Embryonic facial prominence (tissue), 1 donor: Measurements from ENCODE around the gene GRID2IP.
"Not testable (repeated sequence)": the region's sequence is repeated elsewhere in the genome, so short reads cannot be mapped to it uniquely, and the experiment has no call there.

Experiments used
- DNase-seq: peaks from one replicate; pipeline ENCODE4 v3.0.0-alpha.2; 2016; ENCODE audit errors: extremely low spot score

Gene GRID2IP

DNA sequence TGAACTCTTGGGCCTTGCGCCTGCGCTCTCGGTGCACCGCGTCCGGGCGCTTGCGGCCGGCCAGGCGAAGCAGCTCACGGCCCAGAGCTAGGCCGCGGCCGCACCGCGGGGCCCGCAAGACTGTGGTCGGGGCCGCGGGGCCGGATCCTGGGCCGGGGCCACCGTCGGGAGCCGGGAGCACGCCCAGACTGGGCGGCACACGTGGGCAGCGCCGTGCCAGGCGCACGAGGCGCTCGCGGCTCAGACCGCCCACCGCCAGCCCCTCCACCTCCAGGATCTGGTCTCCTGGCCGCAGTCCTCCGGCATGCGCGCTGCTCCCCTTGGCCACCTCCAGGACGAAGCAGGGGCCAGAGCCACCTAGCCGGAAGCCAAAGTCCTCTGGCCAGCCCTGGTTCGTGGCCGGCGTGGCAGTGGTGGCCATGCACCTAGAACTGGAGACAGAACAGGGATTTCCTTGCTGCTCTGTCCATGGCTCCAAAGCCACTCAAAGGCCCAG, at the start of gene GRID2IP:
Gene GRID2IP, minus strand, starts transcription at position 446 of the 496 bp plus-strand sequence. Its CDS starts 25 bp downstream, at position 421.
- DNase-seq: no peak

- DNase-seq: no peak
Measured at GRCh38 chr7:6600093-6600492, 48.8 kb upstream of the GRID2IP start.

DNA sequence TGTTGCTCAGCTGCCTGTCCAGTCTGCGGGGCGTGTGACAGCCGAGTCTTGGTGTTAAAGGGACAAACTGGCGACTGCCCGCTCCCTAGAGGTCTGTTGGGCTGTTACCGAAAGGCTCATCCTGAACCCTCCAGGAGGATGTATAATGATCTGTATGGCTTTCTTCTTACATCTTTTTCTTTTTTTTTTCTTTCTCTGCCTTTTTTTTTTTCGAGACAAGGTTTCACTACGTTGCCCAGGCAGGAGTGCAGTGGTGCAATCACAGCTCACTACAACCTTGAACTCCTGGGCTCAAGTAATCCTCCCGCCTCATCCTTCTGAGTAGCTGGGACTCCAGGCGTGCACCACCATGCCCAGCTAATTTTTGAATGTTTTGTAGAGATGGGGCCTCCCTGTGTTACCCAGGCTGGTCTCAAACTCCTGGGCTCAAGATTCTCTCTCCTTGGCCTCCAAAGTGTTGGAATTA, 39.4 kb upstream of the GRID2IP start:
- no peak for DNase-seq

DNA sequence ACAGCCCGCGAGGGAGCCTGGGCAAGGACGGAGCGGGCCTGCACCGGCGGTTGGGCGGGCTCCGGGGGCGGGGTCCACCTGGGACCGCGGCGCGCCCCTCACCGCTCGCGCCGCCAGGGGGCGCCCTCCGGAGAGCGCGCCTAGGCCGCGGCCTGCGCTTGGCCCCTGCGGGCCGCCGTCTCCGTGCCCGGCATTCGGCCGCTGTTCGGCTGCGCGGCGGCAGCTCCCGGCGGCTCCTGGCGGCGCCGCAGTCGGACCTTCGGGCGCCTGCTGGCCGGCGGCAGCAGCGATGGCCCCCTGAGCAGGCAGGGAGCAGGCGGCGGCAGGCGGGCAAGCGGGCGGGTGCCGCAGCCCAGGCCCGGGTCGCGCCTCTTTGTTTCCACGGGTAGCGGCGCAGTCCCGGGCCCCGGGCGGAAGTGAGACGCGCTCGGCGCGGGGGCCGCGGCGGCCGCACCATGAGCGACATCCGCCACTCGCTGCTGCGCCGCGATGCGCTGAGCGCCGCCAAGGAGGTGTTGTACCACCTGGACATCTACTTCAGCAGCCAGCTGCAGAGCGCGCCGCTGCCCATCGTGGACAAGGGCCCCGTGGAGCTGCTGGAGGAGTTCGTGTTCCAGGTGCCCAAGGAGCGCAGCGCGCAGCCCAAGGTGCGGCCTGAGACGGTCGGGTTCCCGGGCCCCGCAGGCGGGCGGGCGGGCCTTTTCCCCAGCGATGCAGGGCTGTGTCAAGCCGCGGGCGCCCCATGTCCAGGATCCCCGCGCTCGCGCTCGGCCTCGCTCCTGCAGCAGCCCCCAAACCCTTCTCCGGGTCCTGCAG, 38.8 kb upstream of the GRID2IP start, which contains the start of gene INTS15:
Gene INTS15, plus strand, starts transcription at position 193 of the 816 bp plus-strand sequence. Its CDS starts 263 bp downstream, at position 456.
- peak; percentile 47 for DNase-seq

GRCh38 chr7:6589151-6589828, 38.0 kb upstream of the GRID2IP start:
- no peak for DNase-seq

GRCh38 chr7:6588566-6588965, 37.3 kb upstream of the GRID2IP start:
- DNase-seq: no peak

GRCh38 chr7:6585746-6586432, 34.6 kb upstream of the GRID2IP start:
- DNase-seq: not testable (repeated sequence)

- no peak for DNase-seq
Measured at GRCh38 chr7:6579446-6579845, 28.2 kb upstream of the GRID2IP start.

DNA sequence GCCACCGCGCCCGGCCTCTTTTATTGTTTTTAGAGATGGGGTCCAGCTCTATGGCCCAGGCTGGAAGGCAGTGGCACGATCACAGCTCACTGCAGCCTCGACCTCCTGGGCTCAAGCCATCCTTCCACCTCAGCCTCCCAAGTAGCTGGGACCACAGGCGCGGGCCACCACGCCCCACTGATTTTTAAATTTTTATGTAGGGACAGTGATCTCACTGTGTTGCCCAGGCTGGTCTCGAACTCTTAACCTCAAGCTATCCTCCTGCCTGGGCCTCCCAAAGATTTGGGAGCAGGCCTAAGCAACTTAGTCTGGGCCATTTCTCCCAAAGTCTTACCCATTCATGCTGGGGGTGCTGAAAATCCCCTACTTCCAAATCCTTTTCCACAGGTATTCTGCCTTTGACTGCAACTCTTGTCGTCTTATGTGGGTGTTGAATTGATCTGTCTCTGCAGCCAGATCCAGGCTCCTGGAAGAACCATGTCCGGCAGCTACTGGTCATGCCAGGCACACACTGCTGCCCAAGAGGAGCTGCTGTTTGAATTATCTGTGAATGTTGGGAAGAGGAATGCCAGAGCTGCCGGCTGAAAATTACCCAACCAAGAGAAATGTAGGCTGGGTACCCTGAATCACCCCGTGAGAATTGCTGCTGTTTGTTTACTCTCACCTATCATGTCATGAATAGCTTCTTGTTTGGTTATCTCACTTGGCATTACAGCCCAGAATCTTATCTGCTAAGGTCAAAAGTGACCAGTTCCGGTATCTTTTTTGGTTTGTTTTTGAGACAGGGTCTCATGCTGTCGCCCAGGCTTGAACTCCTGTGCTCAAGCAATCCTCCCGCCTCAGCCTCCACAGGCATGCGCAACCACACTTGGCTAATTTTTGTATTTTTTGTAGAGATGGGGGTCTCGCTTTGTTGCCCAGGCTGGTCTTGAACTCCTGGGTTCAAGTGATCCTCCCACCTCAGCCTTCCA, 27.1 kb upstream of the GRID2IP start:
- no peak for DNase-seq

- peak; percentile 59 for DNase-seq
Measured at GRCh38 chr7:6577369-6578113, 26.3 kb upstream of the GRID2IP start, which contains the start of gene ZDHHC4. TSS of gene ZDHHC4 (plus strand) at chr7:6577454. CDS start at chr7:6580562, 3,108 bp downstream.

DNA sequence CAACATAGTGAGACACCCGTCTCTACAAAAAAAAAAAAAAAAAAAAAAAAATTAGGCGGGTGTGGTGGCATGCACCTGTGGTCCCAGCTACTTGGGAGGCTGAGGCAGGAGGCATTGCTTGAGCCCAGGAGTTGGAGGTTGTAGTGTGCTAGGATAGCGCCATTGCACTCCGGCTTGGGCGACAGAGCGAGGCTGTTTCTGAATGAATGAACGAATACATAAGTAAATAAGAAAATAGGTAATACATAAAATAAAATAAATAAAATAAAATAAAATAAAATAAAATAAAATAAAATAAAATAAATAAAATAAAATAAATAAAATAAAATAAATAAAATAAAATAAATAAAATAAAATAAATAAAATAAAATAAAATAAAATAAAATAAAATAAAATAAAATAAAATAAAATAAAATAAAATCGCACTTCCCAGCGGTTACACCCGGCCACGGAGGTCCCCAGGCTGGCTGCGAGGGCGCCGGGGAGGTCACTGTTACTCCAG, 25.7 kb upstream of the GRID2IP start:
- not testable (repeated sequence) for DNase-seq

DNA sequence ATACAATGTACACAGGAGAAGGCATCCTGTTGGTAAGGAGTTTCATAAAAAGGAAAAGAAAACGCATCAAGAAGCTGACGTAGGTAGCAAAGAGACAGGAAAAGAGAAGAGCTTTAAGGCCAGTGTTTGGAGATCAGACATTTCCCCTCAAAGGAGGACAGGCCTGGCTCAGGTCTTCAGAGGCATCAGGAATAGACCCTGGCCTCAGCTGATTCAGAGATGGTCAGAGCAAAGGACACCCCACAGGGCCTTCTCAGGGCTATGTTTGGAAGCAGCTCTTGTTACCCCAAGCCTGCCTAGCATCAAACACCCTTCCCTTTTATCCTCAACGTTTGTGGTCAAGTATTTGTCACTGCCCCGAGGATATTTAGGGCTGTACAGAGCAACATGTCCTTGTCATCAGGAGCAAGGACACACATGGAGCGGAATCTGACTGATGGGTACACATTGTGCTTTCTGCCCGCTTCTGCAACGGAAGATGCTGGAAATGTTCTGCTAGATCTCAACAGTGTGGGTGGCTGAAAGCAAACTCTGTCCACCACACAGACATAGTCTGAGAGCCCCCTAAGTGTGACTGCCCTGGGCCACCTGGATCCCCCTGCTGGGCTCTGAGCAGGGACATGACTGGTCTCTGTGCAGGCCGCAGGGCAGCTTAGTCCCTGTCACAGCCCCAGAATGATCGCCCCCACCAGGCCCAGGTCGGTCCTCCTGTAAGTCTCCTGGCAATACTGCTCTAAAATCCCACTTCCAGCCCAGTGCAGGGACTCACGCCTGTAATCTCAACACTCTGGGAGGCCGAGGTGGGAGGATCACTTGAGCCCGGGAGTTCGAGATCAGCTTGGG, 25.0 kb upstream of the GRID2IP start:
- DNase-seq: no peak

DNA sequence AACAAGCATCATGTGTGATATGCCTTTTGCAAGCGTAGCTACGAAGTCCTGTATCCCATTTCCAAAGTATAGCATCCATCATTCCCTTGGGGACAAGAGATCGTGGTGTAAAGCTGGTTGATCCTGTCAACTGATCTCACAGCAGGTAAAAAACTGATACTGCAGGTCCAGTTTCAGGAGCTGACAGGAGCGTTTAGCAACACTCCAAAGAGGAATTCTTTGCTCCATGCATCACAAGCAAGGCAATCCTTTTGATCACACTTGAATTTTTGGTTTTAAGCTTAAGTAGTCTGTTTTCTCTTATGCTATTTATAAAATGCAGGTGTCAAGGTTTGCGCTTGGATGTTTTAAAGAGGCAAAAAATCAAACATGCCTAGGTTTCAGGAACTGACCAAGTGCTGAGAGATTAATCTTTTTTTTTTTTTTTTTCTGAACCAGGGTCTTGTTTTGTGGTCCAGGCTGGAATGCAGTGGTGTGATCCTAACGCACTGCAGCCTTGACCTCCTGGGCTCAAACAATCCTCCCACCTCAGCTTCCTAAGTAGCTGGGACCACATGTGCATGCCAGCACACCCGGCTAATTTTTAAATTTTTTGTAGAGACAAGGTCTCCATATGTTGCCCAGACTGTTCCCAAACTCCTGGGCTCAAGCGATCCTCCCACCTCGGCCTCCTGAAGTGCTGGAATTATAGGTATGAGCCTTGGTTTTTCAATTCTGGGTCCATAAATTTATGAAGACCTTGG, 24.2 kb upstream of the GRID2IP start:
- DNase-seq: no peak

DNA sequence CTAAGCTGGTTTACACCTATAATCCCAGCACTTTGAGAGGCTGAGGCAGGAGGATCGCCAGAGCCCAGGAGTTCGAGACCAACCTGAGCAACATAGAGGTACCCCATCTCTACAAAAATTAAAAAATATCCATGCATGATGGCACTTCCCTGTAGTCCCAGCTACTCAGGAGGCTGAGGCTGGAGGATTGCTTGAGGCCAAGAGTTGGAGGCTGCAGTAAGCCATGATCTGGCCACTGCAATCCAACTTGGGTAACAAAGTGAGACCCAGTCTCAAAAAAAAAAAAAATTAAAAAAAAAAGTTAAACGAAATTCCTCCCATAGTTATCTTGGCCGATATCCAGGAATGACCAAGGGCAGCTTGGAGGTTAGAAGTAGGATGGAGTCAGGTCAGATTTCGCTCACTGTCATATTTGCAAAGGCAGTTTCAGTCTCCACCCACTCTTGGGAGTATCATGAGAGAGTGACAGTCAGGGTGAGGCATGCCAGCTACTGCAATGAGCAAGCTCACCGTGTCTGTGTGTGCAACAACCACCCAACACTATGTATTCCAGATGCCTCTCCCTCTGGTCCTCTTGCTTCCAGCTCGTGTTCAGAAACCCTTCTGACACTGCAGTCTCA, 20.0 kb upstream of the GRID2IP start:
- DNase-seq: no peak

- DNase-seq: no peak
Measured at GRCh38 chr7:6567886-6568285, 16.6 kb upstream of the GRID2IP start.

DNA sequence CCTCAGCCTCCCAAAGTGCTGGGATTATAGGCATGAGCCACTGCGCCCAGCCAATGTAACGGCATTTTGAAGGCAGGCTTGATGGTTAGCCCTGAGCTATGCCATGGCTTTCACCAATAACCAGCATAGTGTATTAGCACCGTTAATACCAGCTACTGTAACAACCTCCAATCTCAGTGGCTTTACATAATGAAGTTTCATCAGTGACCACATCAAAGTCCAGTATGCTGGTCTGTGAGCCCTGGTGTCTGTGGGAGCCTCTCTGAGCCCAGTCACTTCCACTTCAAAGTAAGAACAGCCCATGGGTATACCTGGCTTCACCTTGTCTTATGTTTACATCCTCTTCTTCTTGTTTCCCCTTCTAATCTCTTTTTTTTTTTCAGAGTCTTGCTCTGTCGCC, 14.4 kb upstream of the GRID2IP start:
- no peak for DNase-seq

- DNase-seq: no peak
Measured at GRCh38 chr7:6563936-6564770, 12.9 kb upstream of the GRID2IP start.
